NB4 (cell line): ENCODE measurements around the gene SAMD14.

Experiments used
- MYC ChIP-seq: IDR thresholded peaks from 2 replicates; pipeline ENCODE4 v1.6.1; 2011; ENCODE audit warnings: low read depth, low read length
- POLR2A ChIP-seq: IDR thresholded peaks from 2 replicates; pipeline ENCODE4 v1.6.1; 2011; ENCODE audit warnings: mild to moderate bottlenecking; ENCODE audit not compliant: insufficient read length; ENCODE audit errors: extremely low read depth
- TF ChIP-seq, protein P1 (sequence below): IDR thresholded peaks from one replicate; pipeline ENCODE4 v1.5.1; 2012; ENCODE audit warnings: low read depth, low read length
- TF ChIP-seq, protein P2 (sequence below): IDR thresholded peaks from 2 replicates; pipeline ENCODE4 v1.6.1; 2011; ENCODE audit warnings: low read depth, low read length

DNA sequence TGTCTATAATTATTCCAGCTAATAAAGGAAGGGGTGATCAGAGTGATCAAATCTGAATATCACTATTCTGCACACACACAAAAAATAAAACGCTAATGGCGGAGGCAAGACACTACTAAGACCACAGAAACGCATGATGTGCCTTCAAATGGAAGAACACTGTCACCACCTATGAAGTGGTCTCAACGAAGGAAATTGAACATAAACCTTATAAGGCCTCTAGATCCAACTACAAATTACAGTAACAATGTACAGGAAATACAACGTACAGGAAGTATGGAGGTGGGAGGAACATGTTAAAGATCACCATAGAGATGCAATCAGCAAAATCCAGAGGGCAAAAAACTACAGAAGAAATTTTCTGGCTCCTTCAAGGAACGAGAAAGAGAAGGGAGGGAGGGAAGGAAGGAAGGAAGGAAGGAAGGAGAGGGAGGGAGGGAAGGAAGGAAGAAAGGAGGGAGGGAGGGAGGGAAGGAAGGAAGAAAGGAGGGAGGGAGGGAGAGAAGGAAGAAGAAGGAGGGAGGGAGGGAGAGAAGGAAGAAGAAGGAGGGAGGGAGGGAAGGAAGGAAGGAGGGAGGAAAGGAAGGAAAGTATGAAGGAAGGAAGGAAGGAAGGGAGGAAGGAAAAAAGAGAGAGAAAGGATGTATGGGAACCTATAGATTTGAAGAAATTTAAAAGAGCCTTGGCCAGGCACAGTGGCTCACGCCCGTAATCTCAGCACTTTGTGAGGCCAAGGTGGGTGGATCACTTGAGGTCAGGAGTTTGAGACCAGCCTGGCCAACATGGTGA, 32.7 kb upstream of the SAMD14 start:
- TF ChIP-seq, protein P1, sequence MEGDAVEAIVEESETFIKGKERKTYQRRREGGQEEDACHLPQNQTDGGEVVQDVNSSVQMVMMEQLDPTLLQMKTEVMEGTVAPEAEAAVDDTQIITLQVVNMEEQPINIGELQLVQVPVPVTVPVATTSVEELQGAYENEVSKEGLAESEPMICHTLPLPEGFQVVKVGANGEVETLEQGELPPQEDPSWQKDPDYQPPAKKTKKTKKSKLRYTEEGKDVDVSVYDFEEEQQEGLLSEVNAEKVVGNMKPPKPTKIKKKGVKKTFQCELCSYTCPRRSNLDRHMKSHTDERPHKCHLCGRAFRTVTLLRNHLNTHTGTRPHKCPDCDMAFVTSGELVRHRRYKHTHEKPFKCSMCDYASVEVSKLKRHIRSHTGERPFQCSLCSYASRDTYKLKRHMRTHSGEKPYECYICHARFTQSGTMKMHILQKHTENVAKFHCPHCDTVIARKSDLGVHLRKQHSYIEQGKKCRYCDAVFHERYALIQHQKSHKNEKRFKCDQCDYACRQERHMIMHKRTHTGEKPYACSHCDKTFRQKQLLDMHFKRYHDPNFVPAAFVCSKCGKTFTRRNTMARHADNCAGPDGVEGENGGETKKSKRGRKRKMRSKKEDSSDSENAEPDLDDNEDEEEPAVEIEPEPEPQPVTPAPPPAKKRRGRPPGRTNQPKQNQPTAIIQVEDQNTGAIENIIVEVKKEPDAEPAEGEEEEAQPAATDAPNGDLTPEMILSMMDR: no peak
- TF ChIP-seq POLR2A: no peak
- TF ChIP-seq, protein P2, sequence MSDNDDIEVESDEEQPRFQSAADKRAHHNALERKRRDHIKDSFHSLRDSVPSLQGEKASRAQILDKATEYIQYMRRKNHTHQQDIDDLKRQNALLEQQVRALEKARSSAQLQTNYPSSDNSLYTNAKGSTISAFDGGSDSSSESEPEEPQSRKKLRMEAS: no peak
- no peak for TF ChIP-seq MYC
